ENCODE measurements around the gene F8A3. TPM values are rescaled to one million over a fixed set of nuclear protein-coding genes. Genes with fewer than 3 reads are reported as not detected.
A peak's percentile ranks its signal among the peaks of the same experiment; 100 is the strongest.
"Not testable (repeated sequence)": the region's sequence is repeated elsewhere in the genome, so short reads cannot be mapped to it uniquely, and the experiment has no call there.

The F8A3 gene
- not detected for total RNA-seq

GRCh38 chrX:155458471-155458870, at the start of gene F8A3:
F8A3 (minus strand) TSS chrX:155458620; CDS start chrX:155458600, 20 bp downstream.
- DNase-seq (ENCODE audit: low spot score); intact Hi-C loops (cut with DNase I): not testable (repeated sequence)
- ATAC-seq = peak; percentile 81

GRCh38 chrX:155505296-155505695, 46.9 kb upstream of the F8A3 start:
- intact Hi-C loops (cut with DNase I) = no loop called here
- DNase-seq (ENCODE audit: low spot score) (no peak), ATAC-seq (no peak)

GRCh38 chrX:155495134-155495533, 36.7 kb upstream of the F8A3 start:
- DNase-seq (ENCODE audit: low spot score); intact Hi-C loops (cut with DNase I); ATAC-seq: not testable (repeated sequence)

GRCh38 chrX:155491421-155491820, 33.0 kb upstream of the F8A3 start:
- DNase-seq (ENCODE audit: low spot score); ATAC-seq; intact Hi-C loops (cut with DNase I): not testable (repeated sequence)

- ATAC-seq; DNase-seq (ENCODE audit: low spot score); intact Hi-C loops (cut with DNase I): not testable (repeated sequence)
Measured at GRCh38 chrX:155477136-155477535, 18.7 kb upstream of the F8A3 start.

- ATAC-seq; intact Hi-C loops (cut with DNase I); DNase-seq (ENCODE audit: low spot score): not testable (repeated sequence)
Measured at GRCh38 chrX:155466269-155466938, 8.0 kb upstream of the F8A3 start.

GRCh38 chrX:155460501-155460900, 2.1 kb upstream of the F8A3 start:
- intact Hi-C loops (cut with DNase I); DNase-seq (ENCODE audit: low spot score); ATAC-seq: not testable (repeated sequence)

- DNase-seq (ENCODE audit: low spot score); intact Hi-C loops (cut with DNase I): not testable (repeated sequence)
- peak; percentile 58 for ATAC-seq
Measured at GRCh38 chrX:155457761-155458447, 516 bp downstream of the F8A3 start.

- intact Hi-C loops (cut with DNase I) = no loop called here
- no peak for ATAC-seq
- no peak for DNase-seq (ENCODE audit: low spot score)
Measured at GRCh38 chrX:155441097-155441496, 17.3 kb downstream of the F8A3 start.

GRCh38 chrX:155435744-155436112, 22.7 kb downstream of the F8A3 start:
- no peak for ATAC-seq
- intact Hi-C loops (cut with DNase I) = no loop called here
- no peak for DNase-seq (ENCODE audit: low spot score)

GRCh38 chrX:155434906-155435743, 23.3 kb downstream of the F8A3 start:
- DNase-seq (ENCODE audit: low spot score) (no peak), ATAC-seq (peak; percentile 68)
- intact Hi-C loops (cut with DNase I) = no loop called here

- no peak for ATAC-seq
- DNase-seq (ENCODE audit: low spot score) = no peak
- intact Hi-C loops (cut with DNase I) = no loop called here
Measured at GRCh38 chrX:155417769-155418168, 40.7 kb downstream of the F8A3 start.

Small RNAs within 50 kb of the gene (microRNA-seq; reads per million reads assigned to microRNA genes)
- gene MIR1184-3 = not detected

Other genes starting within 250 kb of the F8A3 start
- 30.9 TPM for gene VBP1, start 242.2 kb downstream of the F8A3 start, total RNA-seq
- gene RAB39B, start 194.1 kb downstream of the F8A3 start, total RNA-seq = 0.58 TPM
- gene CLIC2, start 124.0 kb downstream of the F8A3 start, total RNA-seq = 25.3 TPM
- not detected for gene F8A2, start 76.5 kb downstream of the F8A3 start, total RNA-seq
- 1.8 TPM for gene SPRY3, start 154.0 kb upstream of the F8A3 start, total RNA-seq
- 20.1 TPM for gene TMLHE, start 154.3 kb upstream of the F8A3 start, total RNA-seq

All from sciatic nerve (tissue), 2 donors.